ENCODE results near the gene TRPV5.

DNA sequence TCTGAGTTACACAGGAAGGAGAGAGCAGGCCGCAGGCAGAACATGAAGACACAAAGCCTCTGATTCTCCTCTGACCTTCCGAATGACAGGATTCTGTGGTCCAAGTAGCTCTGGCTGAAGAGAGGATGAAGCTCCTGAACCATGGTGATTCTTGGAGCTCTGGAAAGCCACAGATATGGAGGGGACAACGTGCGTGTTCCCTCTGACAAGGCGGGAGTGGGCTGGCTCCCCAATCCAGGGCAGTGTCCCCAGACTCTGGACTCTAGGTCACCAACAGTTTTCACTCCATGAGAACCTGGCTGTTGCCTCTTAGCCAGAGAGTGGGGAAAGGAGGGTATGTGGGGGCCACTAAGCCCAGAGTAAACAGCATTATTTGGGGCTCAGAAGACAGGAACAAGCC lies 40.6 kb downstream of the TRPV5 start:
- TF ChIP-seq CTCF (IDR thresholded peaks at IDR 0.05): no peak
- TF ChIP-seq POLR2A (IDR thresholded peaks at IDR 0.05): no peak
